Measurements from ENCODE around the gene CLEC2D.

Gene CLEC2D

GRCh38 chr12:9651265-9651729 lies 18.2 kb upstream of the CLEC2D start:
- TF ChIP-seq CTCF (IDR thresholded peaks at IDR 0.05; ENCODE audit: borderline replicate concordance, control extremely low read depth, extremely low read depth, insufficient read depth, missing control alignments), result no peak
- no peak for DNase-seq (ENCODE audit: low spot score)
- in situ Hi-C loops (cut with MboI; ENCODE audit: low sequenced_read_pairs, unreplicated experiment), result no loop called here

GRCh38 chr12:9660046-9660445 lies 9.5 kb upstream of the CLEC2D start:
- TF ChIP-seq CTCF (IDR thresholded peaks at IDR 0.05; ENCODE audit: borderline replicate concordance, control extremely low read depth, extremely low read depth, insufficient read depth, missing control alignments), result no peak
- in situ Hi-C loops (cut with MboI; ENCODE audit: low sequenced_read_pairs, unreplicated experiment), result no loop called here
- DNase-seq (ENCODE audit: low spot score), result no peak

- TF ChIP-seq CTCF (IDR thresholded peaks at IDR 0.05; ENCODE audit: borderline replicate concordance, control extremely low read depth, extremely low read depth, insufficient read depth, missing control alignments), result no peak
These were observed 7.8 kb upstream of the CLEC2D start for GRCh38 chr12:9661720-9662119.

GRCh38 chr12:9662488-9662887 lies 7.0 kb upstream of the CLEC2D start:
- DNase-seq (ENCODE audit: low spot score), result no peak
- in situ Hi-C loops (cut with MboI; ENCODE audit: low sequenced_read_pairs, unreplicated experiment), result no loop called here
- TF ChIP-seq CTCF (IDR thresholded peaks at IDR 0.05; ENCODE audit: borderline replicate concordance, control extremely low read depth, extremely low read depth, insufficient read depth, missing control alignments), result no peak

More at GRCh38 chr12:9661720-9662119, 7.8 kb upstream of the CLEC2D start:
- DNase-seq (ENCODE audit: low spot score), result no peak
- in situ Hi-C loops (cut with MboI; ENCODE audit: low sequenced_read_pairs, unreplicated experiment), result no loop called here

- peak; percentile 31 for DNase-seq (ENCODE audit: low spot score)
- in situ Hi-C loops (cut with MboI; ENCODE audit: low sequenced_read_pairs, unreplicated experiment), result no loop called here
- TF ChIP-seq CTCF (IDR thresholded peaks at IDR 0.05; ENCODE audit: borderline replicate concordance, control extremely low read depth, extremely low read depth, insufficient read depth, missing control alignments), result no peak
These were observed 1.9 kb upstream of the CLEC2D start for GRCh38 chr12:9667403-9668160.

- DNase-seq (ENCODE audit: low spot score), result no peak
- no peak for TF ChIP-seq CTCF (IDR thresholded peaks at IDR 0.05; ENCODE audit: borderline replicate concordance, control extremely low read depth, extremely low read depth, insufficient read depth, missing control alignments)
- in situ Hi-C loops (cut with MboI; ENCODE audit: low sequenced_read_pairs, unreplicated experiment), result no loop called here
These were observed 1.1 kb upstream of the CLEC2D start for GRCh38 chr12:9668161-9669018.

Measured in GM13976 (cell line).